ENCODE data around the gene ANKRD23.

ANKRD23 gene

GRCh38 chr2:96792772-96793749 is 50.8 kb downstream of the ANKRD23 start:
- DNase-seq: no peak

- DNase-seq: no peak
Observed at GRCh38 chr2:96789245-96789617, 54.6 kb downstream of the ANKRD23 start.

GRCh38 chr2:96788442-96789244 is 55.2 kb downstream of the ANKRD23 start:
- no peak for DNase-seq

Data from NCI-H69 (cell line).